H1 (cell line): ENCODE data around the gene RAD50.

Source experiments
- EZH2 ChIP-seq: fragments of 200-600 bp; sonication (generic); IDR thresholded peaks from 2 replicates; pipeline ENCODE4 v1.7.1; 2012; ENCODE audit warnings: low read depth, mild to moderate bottlenecking, moderate library complexity, low read length, inconsistent platforms; ENCODE audit not compliant: severe bottlenecking
- GTF2F1 ChIP-seq: IDR thresholded peaks from 2 replicates; pipeline ENCODE4 v1.6.1; 2012; ENCODE audit warnings: low read depth, low read length, improper control_type of control experiment, borderline replicate concordance
- PHF8 ChIP-seq: fragments of 200-600 bp; sonication (generic); conservative IDR thresholded peaks from 2 replicates; pipeline ENCODE4 v1.7.1; 2012; ENCODE audit warnings: low read depth, mild to moderate bottlenecking, inconsistent platforms, low read length, moderate library complexity
- RAD21 ChIP-seq, 2 experiments: IDR thresholded peaks in 1 of 2; conservative IDR thresholded peaks in 1 of 2; 2 replicates each; pipeline ENCODE4 v1.6.1; 2011; ENCODE audit warnings: low read depth in 2 of 2, low read length in 2 of 2, improper control_type of control experiment in 1 of 2, inconsistent platforms in 1 of 2, mild to moderate bottlenecking in 1 of 2, moderate library complexity in 1 of 2
- SP1 ChIP-seq: IDR thresholded peaks from 2 replicates; pipeline ENCODE4 v1.6.1; 2011; ENCODE audit warnings: low read depth, low read length
- TAF1 ChIP-seq: IDR thresholded peaks from 2 replicates; pipeline ENCODE4 v1.6.1; 2011; ENCODE audit warnings: mild to moderate bottlenecking, low read depth, low read length
- ZNF274 ChIP-seq: IDR thresholded peaks from 2 replicates; pipeline ENCODE4 v1.7.0; 2012; ENCODE audit warnings: low read length, borderline replicate concordance; ENCODE audit errors: extremely low read depth
- TF ChIP-seq, protein P1 (sequence below), 3 experiments: IDR thresholded peaks; 1 replicate in 2 of 3; 2 replicates in 1 of 3; pipeline versions ENCODE4 v1.5.1 to v1.6.1; 2011; ENCODE audit warnings: low read length in 3 of 3, mild to moderate bottlenecking in 3 of 3, inconsistent platforms in 2 of 3, low read depth in 1 of 3, moderate library complexity in 1 of 3; ENCODE audit not compliant: insufficient read depth in 1 of 3; ENCODE audit errors: control extremely low read depth in 1 of 3

DNA sequence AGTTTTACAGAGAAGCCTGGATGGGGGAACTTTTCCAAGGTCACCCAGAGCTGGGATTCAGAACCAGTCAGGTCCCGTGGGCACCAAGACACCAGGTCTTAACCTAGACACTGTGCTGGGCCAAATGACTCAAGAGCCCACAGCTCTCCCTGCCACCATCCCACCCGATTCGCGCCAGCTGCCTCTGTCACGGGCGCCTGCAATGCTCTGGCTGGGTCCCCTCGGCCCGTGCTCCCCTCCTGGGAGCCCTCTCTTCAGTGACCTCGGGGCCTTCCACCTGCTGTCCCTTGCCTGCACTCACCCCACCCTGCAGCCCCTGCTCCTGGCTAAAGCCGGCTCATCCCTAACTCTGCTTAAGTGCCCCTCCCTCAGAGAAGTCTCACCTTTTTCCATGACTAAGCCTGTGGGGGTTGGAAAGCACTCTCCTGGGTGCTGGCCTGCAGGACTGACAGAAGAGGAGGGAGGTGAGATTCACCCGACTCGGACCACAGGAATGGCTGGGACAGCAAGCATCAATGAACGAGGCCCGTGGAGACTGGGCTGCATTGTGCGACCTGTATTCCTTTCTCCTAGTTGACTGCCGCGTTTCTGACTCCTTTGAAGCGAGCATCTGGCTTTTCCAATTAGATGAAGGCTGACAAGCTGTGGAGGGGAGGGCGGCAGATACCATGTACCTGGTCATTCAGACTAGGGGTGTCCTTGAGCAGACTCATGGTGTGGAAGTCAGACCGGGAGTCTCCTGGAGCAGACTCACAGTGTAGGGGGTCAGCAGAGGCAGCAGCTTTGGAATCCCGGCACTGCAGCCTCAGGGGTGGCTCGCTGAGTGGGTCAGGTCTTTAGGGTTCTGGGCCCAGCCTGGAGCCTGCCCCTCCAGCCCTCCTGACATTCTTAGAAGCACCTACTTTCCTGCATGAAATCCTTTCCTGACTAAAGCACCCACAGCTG is 111.3 kb downstream of the RAD50 start:
- TF ChIP-seq PHF8 (no peak), RAD21 (IDR thresholded peaks at IDR 0.05 in 1 of 2, conservative IDR thresholded peaks at IDR 0.05 in 1 of 2; ENCODE audit: low read depth in 2 of 2, low read length in 2 of 2) (no peak), GTF2F1 (no peak), EZH2 (no peak), ZNF274 (no peak), TAF1 (no peak), SP1 (no peak)
- TF ChIP-seq, protein P1, sequence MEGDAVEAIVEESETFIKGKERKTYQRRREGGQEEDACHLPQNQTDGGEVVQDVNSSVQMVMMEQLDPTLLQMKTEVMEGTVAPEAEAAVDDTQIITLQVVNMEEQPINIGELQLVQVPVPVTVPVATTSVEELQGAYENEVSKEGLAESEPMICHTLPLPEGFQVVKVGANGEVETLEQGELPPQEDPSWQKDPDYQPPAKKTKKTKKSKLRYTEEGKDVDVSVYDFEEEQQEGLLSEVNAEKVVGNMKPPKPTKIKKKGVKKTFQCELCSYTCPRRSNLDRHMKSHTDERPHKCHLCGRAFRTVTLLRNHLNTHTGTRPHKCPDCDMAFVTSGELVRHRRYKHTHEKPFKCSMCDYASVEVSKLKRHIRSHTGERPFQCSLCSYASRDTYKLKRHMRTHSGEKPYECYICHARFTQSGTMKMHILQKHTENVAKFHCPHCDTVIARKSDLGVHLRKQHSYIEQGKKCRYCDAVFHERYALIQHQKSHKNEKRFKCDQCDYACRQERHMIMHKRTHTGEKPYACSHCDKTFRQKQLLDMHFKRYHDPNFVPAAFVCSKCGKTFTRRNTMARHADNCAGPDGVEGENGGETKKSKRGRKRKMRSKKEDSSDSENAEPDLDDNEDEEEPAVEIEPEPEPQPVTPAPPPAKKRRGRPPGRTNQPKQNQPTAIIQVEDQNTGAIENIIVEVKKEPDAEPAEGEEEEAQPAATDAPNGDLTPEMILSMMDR (IDR thresholded peaks at IDR 0.05; ENCODE audit: control extremely low read depth in 1 of 3, insufficient read depth in 1 of 3, low read depth in 1 of 3, low read length in 3 of 3), result no peak
